ENCODE data around the gene VEGFA.

GRCh38 chr6:43803055-43803782 lies 33.2 kb downstream of the VEGFA start:
- no peak for TF ChIP-seq CTCF (conservative IDR thresholded peaks at IDR 0.05)
- no peak for TF ChIP-seq ZFX (IDR thresholded peaks at IDR 0.05)
